HG03565 (cell line): ENCODE results near the gene LMNTD2.
"Not testable (repeated sequence)": the region's sequence is repeated elsewhere in the genome, so short reads cannot be mapped to it uniquely, and the experiment has no call there.

Experiments used
- ATAC-seq: cut with Tn5 transposase; IDR thresholded peaks from one replicate; pipeline ENCODE4 v1.9.1; 2021; ENCODE audit warnings: mild to moderate bottlenecking, moderate library complexity; ENCODE audit not compliant: unreplicated experiment

LMNTD2 gene

GRCh38 chr11:587978-588380 is 27.4 kb upstream of the LMNTD2 start:
- ATAC-seq = no peak

GRCh38 chr11:587546-587945 is 27.0 kb upstream of the LMNTD2 start:
- ATAC-seq = no peak

- no peak for ATAC-seq
Measured at GRCh38 chr11:586376-587316, 26.1 kb upstream of the LMNTD2 start.

GRCh38 chr11:584287-584686 is 23.7 kb upstream of the LMNTD2 start:
- ATAC-seq = no peak

GRCh38 chr11:581752-582151 is 21.2 kb upstream of the LMNTD2 start:
- ATAC-seq = no peak

- no peak for ATAC-seq
Measured at GRCh38 chr11:581342-581741, 20.8 kb upstream of the LMNTD2 start.

- no peak for ATAC-seq
Measured at GRCh38 chr11:579830-580601, 19.5 kb upstream of the LMNTD2 start.

- no peak for ATAC-seq
Measured at GRCh38 chr11:578276-579035, 17.9 kb upstream of the LMNTD2 start.

- no peak for ATAC-seq
Measured at GRCh38 chr11:577611-577894, 17.0 kb upstream of the LMNTD2 start.

- no peak for ATAC-seq
Measured at GRCh38 chr11:576811-577610, 16.5 kb upstream of the LMNTD2 start.

- peak; percentile 68 for ATAC-seq
Measured at GRCh38 chr11:575996-576768, 15.6 kb upstream of the LMNTD2 start, which contains the start of gene PHRF1. TSS of gene PHRF1 (plus strand) at chr11:576470. CDS start at chr11:581513, 5,043 bp downstream.

GRCh38 chr11:575313-575995 is 14.9 kb upstream of the LMNTD2 start:
- peak; percentile 26 for ATAC-seq

GRCh38 chr11:574632-575312 is 14.2 kb upstream of the LMNTD2 start:
- ATAC-seq = no peak

GRCh38 chr11:574031-574570 is 13.6 kb upstream of the LMNTD2 start:
- ATAC-seq = not testable (repeated sequence)

GRCh38 chr11:573146-573759 is 12.7 kb upstream of the LMNTD2 start:
- no peak for ATAC-seq

GRCh38 chr11:571802-572185 is 11.3 kb upstream of the LMNTD2 start:
- no peak for ATAC-seq

- ATAC-seq = no peak
Measured at GRCh38 chr11:569158-569885, 8.8 kb upstream of the LMNTD2 start.
